GM12874 (cell line): ENCODE measurements around the gene LAT.

ENCODE experiments used
- CTCF ChIP-seq: IDR thresholded peaks from 2 replicates; pipeline ENCODE4 v1.5.1; 2011; ENCODE audit warnings: low read depth, mild to moderate bottlenecking, control low read depth, low read length, moderate library complexity; ENCODE audit not compliant: insufficient read depth

LAT gene

GRCh38 chr16:28982418-28982817 is 2.4 kb upstream of the LAT start:
- TF ChIP-seq CTCF, result no peak

- no peak for TF ChIP-seq CTCF
Observed at GRCh38 chr16:28982949-28983348, 1.9 kb upstream of the LAT start.

- TF ChIP-seq CTCF, result no peak
Observed at GRCh38 chr16:28983644-28984043, 1.2 kb upstream of the LAT start.

- no peak for TF ChIP-seq CTCF
Observed at GRCh38 chr16:28984091-28984490, 761 bp upstream of the LAT start.

GRCh38 chr16:28985211-28986041 is 574 bp downstream of the LAT start:
- TF ChIP-seq CTCF, result no peak

- no peak for TF ChIP-seq CTCF
Observed at GRCh38 chr16:28986046-28986445, 1.2 kb downstream of the LAT start.

- no peak for TF ChIP-seq CTCF
Observed at GRCh38 chr16:28986492-28986891, 1.6 kb downstream of the LAT start.
